ENCODE data around the gene PRRG2.
"Not testable (repeated sequence)": the region's sequence is repeated elsewhere in the genome, so short reads cannot be mapped to it uniquely, and the experiment has no call there.

PRRG2 gene

DNA sequence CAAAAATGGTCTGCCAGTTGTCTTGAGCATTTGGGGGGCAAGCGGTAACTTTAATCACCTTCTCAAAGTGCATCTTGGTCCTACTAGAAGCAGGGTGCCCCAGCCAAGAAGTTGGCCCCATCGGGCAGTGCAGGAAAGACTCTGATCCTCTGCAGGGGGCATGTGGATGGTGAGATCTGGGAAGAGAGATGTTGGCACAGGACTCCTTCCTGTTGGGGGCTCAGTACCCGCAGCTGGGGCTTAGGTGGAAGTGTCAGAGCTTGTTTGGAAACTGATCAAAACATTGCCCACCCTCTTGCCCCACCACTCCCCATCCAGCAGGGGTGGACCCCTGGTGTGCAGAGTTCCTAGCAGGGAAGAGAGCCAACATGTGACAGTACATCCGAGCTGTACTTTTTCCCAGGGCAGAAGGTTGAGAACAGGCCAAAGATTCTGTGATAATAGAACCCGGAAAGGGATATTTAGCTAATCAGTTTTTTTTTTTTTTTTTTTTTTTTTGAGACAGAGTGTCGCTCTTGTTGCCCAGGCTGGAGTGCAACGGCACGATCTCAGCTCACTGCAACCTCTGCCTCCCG is 50.0 kb downstream of the PRRG2 start:
- DNase-seq (ENCODE audit: extremely low spot score), result no peak
- TF ChIP-seq TARDBP (IDR thresholded peaks at IDR 0.05) (no peak), ARNT (IDR thresholded peaks at IDR 0.05) (no peak), NFRKB (IDR thresholded peaks at IDR 0.05) (no peak), FOXK2 (IDR thresholded peaks at IDR 0.05) (no peak), SUZ12 (IDR thresholded peaks at IDR 0.05) (no peak), ZNF384 (IDR thresholded peaks at IDR 0.05) (no peak; the same call in 1 of the 2 replicates), HDGF (IDR thresholded peaks at IDR 0.05; ENCODE audit: borderline replicate concordance) (no peak), ELF4 (IDR thresholded peaks at IDR 0.05) (no peak), BHLHE40 (IDR thresholded peaks at IDR 0.05; ENCODE audit: borderline replicate concordance) (no peak), FOXM1 (IDR thresholded peaks at IDR 0.05; ENCODE audit: borderline replicate concordance) (no peak), L3MBTL2 (conservative IDR thresholded peaks at IDR 0.05) (no peak), LEF1 (IDR thresholded peaks at IDR 0.05; ENCODE audit: borderline replicate concordance) (no peak), CTBP1 (IDR thresholded peaks at IDR 0.05; ENCODE audit: borderline replicate concordance) (no peak), FOXA1 (IDR thresholded peaks at IDR 0.05) (no peak)
- CTCF ChIA-PET, result no interaction called here
- POLR2A ChIA-PET, result no interaction called here

DNA sequence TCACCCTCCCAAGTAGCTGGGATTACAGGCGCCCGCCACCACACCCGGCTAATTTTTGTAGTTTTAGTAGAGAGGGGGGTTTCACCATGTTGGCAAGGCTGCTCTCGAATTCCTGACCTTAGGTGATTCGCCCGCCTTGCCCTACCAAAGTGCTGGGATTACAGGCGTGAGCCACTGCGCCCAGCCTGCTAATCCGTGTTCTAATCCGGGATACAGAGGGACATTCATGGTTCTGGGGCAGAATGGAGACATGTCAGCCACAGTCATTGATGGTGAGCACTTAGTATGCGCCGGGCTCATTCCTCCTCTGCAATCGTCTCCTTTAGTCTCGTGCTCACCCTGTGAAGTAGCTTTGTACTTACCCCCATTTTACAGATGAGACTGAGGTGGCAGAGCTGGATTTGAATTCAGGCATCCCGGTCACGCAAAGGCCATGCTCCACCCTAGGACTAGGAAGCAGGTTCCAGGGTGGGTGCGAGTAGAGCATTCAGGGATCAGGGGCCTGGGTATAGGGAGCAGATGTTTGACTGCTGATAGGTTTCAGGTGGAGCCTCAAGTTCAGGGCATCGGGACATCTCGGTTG is 50.6 kb downstream of the PRRG2 start:
- ChIA-PET CTCF (no interaction called here), POLR2A (no interaction called here)
- DNase-seq (ENCODE audit: extremely low spot score), result no peak
- TF ChIP-seq FOXK2 (IDR thresholded peaks at IDR 0.05), result no peak
- TF ChIP-seq NFRKB (IDR thresholded peaks at IDR 0.05), result no peak
- no peak for TF ChIP-seq L3MBTL2 (conservative IDR thresholded peaks at IDR 0.05)
- TF ChIP-seq TARDBP (IDR thresholded peaks at IDR 0.05), result no peak

GRCh38 chr19:49632576-49632975 is 51.5 kb downstream of the PRRG2 start:
- CTCF ChIA-PET, result no interaction called here
- POLR2A ChIA-PET, result no interaction called here
- no peak for DNase-seq (ENCODE audit: extremely low spot score)
- no peak for TF ChIP-seq BHLHE40 (IDR thresholded peaks at IDR 0.05; ENCODE audit: borderline replicate concordance)
- TF ChIP-seq HDGF (IDR thresholded peaks at IDR 0.05; ENCODE audit: borderline replicate concordance), result no peak
- no peak for TF ChIP-seq SP1 (IDR thresholded peaks at IDR 0.05)
- no peak for TF ChIP-seq FOXA1 (IDR thresholded peaks at IDR 0.05)
- no peak for TF ChIP-seq PKNOX1 (IDR thresholded peaks at IDR 0.05)
- no peak for TF ChIP-seq FOXK2 (IDR thresholded peaks at IDR 0.05)
- TF ChIP-seq CTBP1 (IDR thresholded peaks at IDR 0.05; ENCODE audit: borderline replicate concordance), result no peak
- no peak for TF ChIP-seq NFRKB (IDR thresholded peaks at IDR 0.05)
- TF ChIP-seq L3MBTL2 (conservative IDR thresholded peaks at IDR 0.05), result no peak
- no peak for TF ChIP-seq FOXM1 (IDR thresholded peaks at IDR 0.05; ENCODE audit: borderline replicate concordance)
- no peak for TF ChIP-seq ZNF384 (IDR thresholded peaks at IDR 0.05)
- TF ChIP-seq ELF4 (IDR thresholded peaks at IDR 0.05), result no peak
- no peak for TF ChIP-seq LEF1 (IDR thresholded peaks at IDR 0.05; ENCODE audit: borderline replicate concordance)
- no peak for TF ChIP-seq SUZ12 (IDR thresholded peaks at IDR 0.05)

DNA sequence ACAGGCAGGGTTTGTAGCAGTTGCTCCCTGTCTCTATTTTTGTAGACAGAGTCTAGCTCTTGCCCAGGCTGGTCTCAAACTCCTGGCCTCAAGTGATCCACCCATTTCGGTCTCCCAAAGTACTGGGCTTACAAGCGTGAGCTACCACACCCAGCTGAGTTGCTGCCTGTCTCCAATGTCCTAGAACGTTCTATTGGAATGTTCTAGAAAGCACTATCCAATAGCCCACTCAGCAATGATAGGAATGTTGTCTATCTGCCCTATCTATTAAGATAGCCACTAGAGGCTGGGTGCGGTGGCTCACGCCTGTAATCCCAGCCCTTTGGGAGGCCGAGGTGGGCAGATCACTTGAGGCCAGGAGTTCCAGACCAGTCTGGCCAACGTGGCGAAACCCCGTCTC is 52.2 kb downstream of the PRRG2 start:
- POLR2A ChIA-PET; CTCF ChIA-PET; DNase-seq (ENCODE audit: extremely low spot score): not testable (repeated sequence)

GRCh38 chr19:49635530-49636232 is 54.6 kb downstream of the PRRG2 start:
- TF ChIP-seq BHLHE40 (IDR thresholded peaks at IDR 0.05; ENCODE audit: borderline replicate concordance) (no peak), PKNOX1 (IDR thresholded peaks at IDR 0.05) (no peak), FOXM1 (IDR thresholded peaks at IDR 0.05; ENCODE audit: borderline replicate concordance) (no peak), NFRKB (IDR thresholded peaks at IDR 0.05) (no peak), SP1 (IDR thresholded peaks at IDR 0.05) (no peak), TARDBP (IDR thresholded peaks at IDR 0.05) (no peak), LEF1 (IDR thresholded peaks at IDR 0.05; ENCODE audit: borderline replicate concordance) (no peak), ARNT (IDR thresholded peaks at IDR 0.05) (no peak), CTBP1 (IDR thresholded peaks at IDR 0.05; ENCODE audit: borderline replicate concordance) (no peak), SUZ12 (IDR thresholded peaks at IDR 0.05) (no peak), L3MBTL2 (conservative IDR thresholded peaks at IDR 0.05) (no peak), HDGF (IDR thresholded peaks at IDR 0.05; ENCODE audit: borderline replicate concordance) (no peak), FOXA1 (IDR thresholded peaks at IDR 0.05) (no peak), ZNF384 (IDR thresholded peaks at IDR 0.05) (no peak), ELF4 (IDR thresholded peaks at IDR 0.05) (no peak)
- ChIA-PET CTCF (no interaction called here), POLR2A (no interaction called here)
- no peak for DNase-seq (ENCODE audit: extremely low spot score)

DNA sequence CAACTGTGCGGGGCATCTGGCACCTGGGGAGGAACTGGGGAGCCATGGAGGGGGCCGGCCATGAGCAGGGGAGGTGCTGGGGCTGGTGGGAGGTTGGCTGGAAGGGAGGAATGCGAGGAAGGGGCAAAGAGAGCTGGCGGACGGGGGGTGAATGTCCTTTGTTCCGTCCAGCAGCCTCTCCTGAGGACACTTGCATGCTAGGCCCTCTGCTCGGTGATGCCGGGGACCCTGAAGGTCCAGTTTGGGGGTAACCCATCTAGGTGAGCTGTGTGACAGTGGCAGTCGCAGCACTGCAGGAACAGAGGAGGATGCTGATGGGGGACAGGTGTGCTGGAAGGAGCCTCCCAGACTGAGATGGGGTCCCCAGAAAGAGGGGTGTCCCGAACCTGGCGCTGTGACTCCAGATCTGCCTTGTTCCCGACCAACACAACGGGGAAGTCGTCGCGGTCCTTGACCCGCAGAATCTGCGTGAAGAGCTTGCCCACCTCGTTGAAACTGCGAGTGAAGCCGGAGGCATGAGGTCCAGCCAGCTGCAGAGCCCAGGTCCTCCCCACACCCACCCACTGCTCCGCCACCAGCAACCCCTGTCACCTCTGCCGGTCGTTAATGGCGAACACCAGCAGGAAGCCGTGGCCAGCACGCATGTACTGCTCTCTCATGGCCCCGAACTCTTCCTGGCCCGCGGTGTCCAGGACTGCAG is 55.3 kb downstream of the PRRG2 start:
- ChIA-PET CTCF (interaction anchor here (0.6 kb wide), 1 partner anchor 40 kb away, joined by 3 read pairs; no protein-coding TSS in a partner anchor), POLR2A (no interaction called here)
- DNase-seq (ENCODE audit: extremely low spot score), result no peak
- TF ChIP-seq PKNOX1 (IDR thresholded peaks at IDR 0.05) (no peak), NFRKB (IDR thresholded peaks at IDR 0.05) (no peak), FOXA1 (IDR thresholded peaks at IDR 0.05) (no peak), CTBP1 (IDR thresholded peaks at IDR 0.05; ENCODE audit: borderline replicate concordance) (no peak), LEF1 (IDR thresholded peaks at IDR 0.05; ENCODE audit: borderline replicate concordance) (no peak), SP1 (IDR thresholded peaks at IDR 0.05) (no peak), FOXM1 (IDR thresholded peaks at IDR 0.05; ENCODE audit: borderline replicate concordance) (no peak), L3MBTL2 (conservative IDR thresholded peaks at IDR 0.05) (no peak), FOXK2 (IDR thresholded peaks at IDR 0.05) (no peak), SUZ12 (IDR thresholded peaks at IDR 0.05) (no peak), BHLHE40 (IDR thresholded peaks at IDR 0.05; ENCODE audit: borderline replicate concordance) (no peak), TARDBP (IDR thresholded peaks at IDR 0.05) (no peak), ZNF384 (IDR thresholded peaks at IDR 0.05) (no peak), ELF4 (IDR thresholded peaks at IDR 0.05) (no peak)

All from HEK293T (cell line).